Activated CD4-positive, alpha-beta T cell treated with anti-CD3 and anti-CD28 coated beads, Interleukin-2, amount 10 ng/mL, durations not matched to agents 24 days and 14 days (primary cell): ENCODE results near the gene AMFR. TPM values are rescaled to one million over a fixed set of nuclear protein-coding genes. Genes with fewer than 3 reads are reported as not detected.
A peak's percentile ranks its signal among the peaks of the same experiment; 100 is the strongest.

Source experiments
- DNase-seq: peaks from one replicate; pipeline ENCODE4 v3.0.0; 2022
- H3K27ac Mint-ChIP-seq: one replicate; pipeline ENCODE4 v1.8.0; 2022; ENCODE audit warnings: mild to moderate bottlenecking, mixed read lengths
- H3K27me3 Mint-ChIP-seq: one replicate; pipeline ENCODE4 v1.8.0; 2022; ENCODE audit warnings: mixed read lengths
- H3K36me3 Mint-ChIP-seq: one replicate; pipeline ENCODE4 v1.8.0; 2022; ENCODE audit warnings: low read depth, mild to moderate bottlenecking, mixed read lengths
- H3K4me1 Mint-ChIP-seq: one replicate; pipeline ENCODE4 v1.8.0; 2021; ENCODE audit warnings: mixed read lengths
- H3K4me3 Mint-ChIP-seq: one replicate; pipeline ENCODE4 v1.8.0; 2022; ENCODE audit warnings: mild to moderate bottlenecking, moderate library complexity, mixed read lengths
- H3K9me3 Mint-ChIP-seq: one replicate; pipeline ENCODE4 v1.8.0; 2021; ENCODE audit warnings: mixed read lengths
- intact Hi-C: fragments of 100-400 bp; cut with micrococcal nuclease; formaldehyde crosslinking; loops from one replicate; pipeline ENCODE4 v1.15.1; 2023
- total RNA-seq: library from RNA; stranded (reverse); gene quantifications from 2 replicates; pipeline ENCODE4 v1.2.3, GENCODE V29; 2022

The AMFR gene
- total RNA-seq, 1 donor from 2014 or later: 50.6 TPM

GRCh38 chr16:56327071-56327928, 98.0 kb downstream of the AMFR start:
- Mint-ChIP-seq H3K9me3 (no peaks in the 10 kb centered on the region), H3K4me3 (no peak overlapping the region), H3K4me1 (no peaks in the 10 kb centered on the region), H3K27me3 (no peaks in the 10 kb centered on the region), H3K27ac (no peak overlapping the region), H3K36me3 (no peaks in the 10 kb centered on the region)
- DNase-seq: no peak
- intact Hi-C loops: no loop called here

- H3K36me3 Mint-ChIP-seq: no peaks in the 10 kb centered on the region
- no peaks in the 10 kb centered on the region for H3K27me3 Mint-ChIP-seq
- no peak overlapping the region for H3K4me3 Mint-ChIP-seq
- no peaks in the 10 kb centered on the region for H3K4me1 Mint-ChIP-seq
- no peaks in the 10 kb centered on the region for H3K9me3 Mint-ChIP-seq
- no peak overlapping the region for H3K27ac Mint-ChIP-seq
- intact Hi-C loops: no loop called here
- DNase-seq: no peak
Observed at GRCh38 chr16:56325956-56326355, 99.4 kb downstream of the AMFR start.

- Mint-ChIP-seq H3K4me1 (no peaks in the 10 kb centered on the region), H3K9me3 (no peaks in the 10 kb centered on the region), H3K27me3 (no peaks in the 10 kb centered on the region), H3K27ac (no peak overlapping the region), H3K36me3 (no peaks in the 10 kb centered on the region), H3K4me3 (no peak overlapping the region)
- no peak for DNase-seq
- intact Hi-C loops: no loop called here
Observed at GRCh38 chr16:56324406-56324805, 100.9 kb downstream of the AMFR start.

- Mint-ChIP-seq H3K4me1 (peaks cover 4% of the 10 kb centered on the region), H3K9me3 (no peaks in the 10 kb centered on the region), H3K4me3 (no peak overlapping the region), H3K27ac (no peak overlapping the region), H3K36me3 (no peaks in the 10 kb centered on the region), H3K27me3 (peaks cover 5% of the 10 kb centered on the region)
- intact Hi-C loops: no loop called here
- no peak for DNase-seq
Observed at GRCh38 chr16:56321571-56321970, 103.8 kb downstream of the AMFR start.

- Mint-ChIP-seq H3K4me1 (peaks cover 4% of the 10 kb centered on the region), H3K36me3 (no peaks in the 10 kb centered on the region), H3K27ac (no peak overlapping the region), H3K27me3 (peaks cover 5% of the 10 kb centered on the region), H3K4me3 (no peak overlapping the region), H3K9me3 (no peaks in the 10 kb centered on the region)
- no peak for DNase-seq
- intact Hi-C loops: no loop called here
Observed at GRCh38 chr16:56320811-56321558, 104.4 kb downstream of the AMFR start.

- peaks cover 5% of the 10 kb centered on the region for H3K27me3 Mint-ChIP-seq
- DNase-seq: no peak
- no peak overlapping the region for H3K4me3 Mint-ChIP-seq
- H3K4me1 Mint-ChIP-seq: peaks cover 4% of the 10 kb centered on the region
- H3K27ac Mint-ChIP-seq: no peak overlapping the region
- intact Hi-C loops: no loop called here
- no peaks in the 10 kb centered on the region for H3K9me3 Mint-ChIP-seq
- no peaks in the 10 kb centered on the region for H3K36me3 Mint-ChIP-seq
Observed at GRCh38 chr16:56320056-56320455, 105.3 kb downstream of the AMFR start.

GRCh38 chr16:56319376-56319775, 106.0 kb downstream of the AMFR start:
- no peak overlapping the region for H3K4me3 Mint-ChIP-seq
- no peaks in the 10 kb centered on the region for H3K36me3 Mint-ChIP-seq
- H3K9me3 Mint-ChIP-seq: no peaks in the 10 kb centered on the region
- H3K27me3 Mint-ChIP-seq: peaks cover 5% of the 10 kb centered on the region
- no peak overlapping the region for H3K27ac Mint-ChIP-seq
- H3K4me1 Mint-ChIP-seq: peaks cover 4% of the 10 kb centered on the region
- intact Hi-C loops: loop anchor here (5.0 to 10.0 kb wide), 2 partner anchors 115 to 607 kb away; no protein-coding TSS in a partner anchor
- no peak for DNase-seq

GRCh38 chr16:56318827-56319140, 106.6 kb downstream of the AMFR start:
- Mint-ChIP-seq H3K4me1 (peaks cover 4% of the 10 kb centered on the region), H3K9me3 (no peaks in the 10 kb centered on the region), H3K27ac (no peak overlapping the region), H3K4me3 (no peak overlapping the region), H3K36me3 (no peaks in the 10 kb centered on the region), H3K27me3 (peaks cover 5% of the 10 kb centered on the region)
- intact Hi-C loops: loop anchor here (1.0 to 10.0 kb wide), 4 partner anchors 114 to 606 kb away; no protein-coding TSS in a partner anchor
- DNase-seq: no peak

GRCh38 chr16:56317998-56318826, 107.1 kb downstream of the AMFR start:
- DNase-seq: peak; percentile 94
- intact Hi-C loops: loop anchor here (1.0 to 10.0 kb wide), 4 partner anchors 113 to 606 kb away; no protein-coding TSS in a partner anchor
- peaks cover 5% of the 10 kb centered on the region for H3K27me3 Mint-ChIP-seq
- H3K4me3 Mint-ChIP-seq: peak overlapping the region; percentile 38
- peaks cover 4% of the 10 kb centered on the region for H3K4me1 Mint-ChIP-seq
- H3K36me3 Mint-ChIP-seq: no peaks in the 10 kb centered on the region
- H3K27ac Mint-ChIP-seq: no peak overlapping the region
- no peaks in the 10 kb centered on the region for H3K9me3 Mint-ChIP-seq

GRCh38 chr16:56316545-56316944, 108.8 kb downstream of the AMFR start:
- intact Hi-C loops: loop anchor here (5.0 to 10.0 kb wide), 2 partner anchors 112 to 604 kb away; no protein-coding TSS in a partner anchor
- peaks cover 4% of the 10 kb centered on the region for H3K4me1 Mint-ChIP-seq
- no peak overlapping the region for H3K4me3 Mint-ChIP-seq
- H3K27me3 Mint-ChIP-seq: peaks cover 5% of the 10 kb centered on the region
- H3K36me3 Mint-ChIP-seq: no peaks in the 10 kb centered on the region
- no peak for DNase-seq
- H3K27ac Mint-ChIP-seq: no peak overlapping the region
- no peaks in the 10 kb centered on the region for H3K9me3 Mint-ChIP-seq

- H3K36me3 Mint-ChIP-seq: no peaks in the 10 kb centered on the region
- H3K9me3 Mint-ChIP-seq: no peaks in the 10 kb centered on the region
- no peak overlapping the region for H3K27ac Mint-ChIP-seq
- intact Hi-C loops: loop anchor here (5.0 to 10.0 kb wide), 2 partner anchors 111 to 604 kb away; no protein-coding TSS in a partner anchor
- H3K4me3 Mint-ChIP-seq: no peak overlapping the region
- DNase-seq: no peak
- peaks cover 4% of the 10 kb centered on the region for H3K4me1 Mint-ChIP-seq
- peaks cover 5% of the 10 kb centered on the region for H3K27me3 Mint-ChIP-seq
Observed at GRCh38 chr16:56315955-56316354, 109.4 kb downstream of the AMFR start.

GRCh38 chr16:56314244-56314850, 111.0 kb downstream of the AMFR start:
- intact Hi-C loops: loop anchor here (10.0 kb wide), 1 partner anchor 110 kb away; no protein-coding TSS in a partner anchor
- Mint-ChIP-seq H3K27ac (no peak overlapping the region), H3K4me1 (peaks cover 4% of the 10 kb centered on the region), H3K36me3 (no peaks in the 10 kb centered on the region), H3K9me3 (no peaks in the 10 kb centered on the region), H3K27me3 (peaks cover 5% of the 10 kb centered on the region), H3K4me3 (no peak overlapping the region)
- DNase-seq: no peak

- H3K9me3 Mint-ChIP-seq: no peaks in the 10 kb centered on the region
- no peak overlapping the region for H3K4me3 Mint-ChIP-seq
- H3K27ac Mint-ChIP-seq: no peak overlapping the region
- H3K27me3 Mint-ChIP-seq: peaks cover 4% of the 10 kb centered on the region
- H3K36me3 Mint-ChIP-seq: no peaks in the 10 kb centered on the region
- DNase-seq: no peak
- no peaks in the 10 kb centered on the region for H3K4me1 Mint-ChIP-seq
- intact Hi-C loops: loop anchor here (10.0 kb wide), 1 partner anchor 108 kb away; no protein-coding TSS in a partner anchor
Observed at GRCh38 chr16:56312556-56312955, 112.8 kb downstream of the AMFR start.
